ENCODE measurements around the gene CD300A.

CD300A gene

DNA sequence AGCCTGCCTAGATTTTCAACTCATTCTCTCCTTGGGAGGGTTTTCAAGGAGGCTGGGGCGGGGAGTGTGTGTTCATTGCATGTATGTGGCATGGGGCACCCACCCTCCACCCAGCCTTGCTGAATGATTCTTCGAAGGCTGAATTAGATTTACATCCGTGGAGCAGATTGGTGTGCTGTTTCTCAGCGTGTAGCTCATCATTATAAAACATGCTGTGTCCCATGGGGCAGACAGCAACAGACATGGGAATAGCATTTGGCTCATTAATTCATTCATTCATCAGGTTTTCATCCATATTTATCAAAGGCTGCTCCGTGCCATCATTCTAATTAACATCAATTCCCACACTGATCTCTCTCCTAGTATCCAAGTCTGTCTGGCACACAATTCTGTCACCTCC, 10.6 kb upstream of the CD300A start:
- DNase-seq: no peak

DNA sequence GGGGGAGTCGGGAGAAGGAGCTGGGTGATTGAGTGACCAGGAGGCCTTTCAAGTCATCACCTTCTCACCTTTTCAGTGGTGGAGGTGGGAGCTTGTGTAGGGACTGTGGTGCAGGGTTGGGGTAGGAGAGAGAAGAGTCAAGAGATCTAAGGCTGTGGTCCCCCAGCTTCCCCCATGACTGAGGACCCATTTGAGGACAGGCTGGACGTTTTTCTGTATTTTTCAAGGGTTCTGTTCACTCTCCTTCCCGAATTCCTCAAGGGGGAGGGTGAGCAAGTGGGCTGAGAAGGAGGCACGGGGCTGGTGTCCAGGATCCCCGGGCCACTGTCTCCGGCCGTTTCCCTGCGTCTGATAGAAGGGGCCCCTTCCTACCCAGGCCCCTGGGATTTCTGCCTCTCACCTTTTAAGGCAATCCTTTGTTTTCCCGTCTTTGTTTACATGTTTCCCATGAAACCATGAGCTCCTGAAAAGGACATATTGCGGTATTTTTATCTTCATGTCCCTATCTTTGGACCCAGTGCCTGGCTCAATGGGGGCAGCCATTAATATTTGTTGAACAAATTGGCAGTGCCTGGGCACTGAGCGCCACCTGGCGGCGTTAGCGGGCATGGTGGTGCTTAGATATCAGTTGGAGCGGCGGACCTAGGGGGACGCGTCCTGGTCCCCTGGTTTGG, 9.2 kb upstream of the CD300A start:
- DNase-seq: peak; percentile 83

GRCh38 chr17:74457820-74458166, 8.6 kb upstream of the CD300A start:
- no peak for DNase-seq

GRCh38 chr17:74458835-74459234, 7.6 kb upstream of the CD300A start:
- no peak for DNase-seq

GRCh38 chr17:74459622-74460021, 6.8 kb upstream of the CD300A start:
- no peak for DNase-seq

DNA sequence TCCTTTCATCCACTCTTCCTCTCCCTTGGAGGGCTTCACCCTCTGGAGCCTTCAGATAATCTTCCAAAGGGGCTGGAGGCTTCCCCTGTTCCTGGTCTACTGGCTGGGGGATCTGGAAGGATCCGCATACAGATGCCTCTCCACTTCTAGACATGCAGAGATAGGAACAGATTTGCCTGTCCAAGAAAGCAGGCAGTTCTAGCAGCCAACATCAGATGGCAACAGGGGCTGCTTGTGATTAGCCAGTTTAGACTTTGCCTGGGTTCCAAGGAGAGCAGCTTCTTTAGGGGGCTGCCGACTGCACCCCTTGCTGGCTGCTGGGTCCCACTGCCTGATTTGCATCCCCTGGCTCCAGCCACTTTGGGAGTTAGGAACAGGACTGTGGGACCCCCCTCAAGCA, 6.2 kb upstream of the CD300A start:
- no peak for DNase-seq

DNA sequence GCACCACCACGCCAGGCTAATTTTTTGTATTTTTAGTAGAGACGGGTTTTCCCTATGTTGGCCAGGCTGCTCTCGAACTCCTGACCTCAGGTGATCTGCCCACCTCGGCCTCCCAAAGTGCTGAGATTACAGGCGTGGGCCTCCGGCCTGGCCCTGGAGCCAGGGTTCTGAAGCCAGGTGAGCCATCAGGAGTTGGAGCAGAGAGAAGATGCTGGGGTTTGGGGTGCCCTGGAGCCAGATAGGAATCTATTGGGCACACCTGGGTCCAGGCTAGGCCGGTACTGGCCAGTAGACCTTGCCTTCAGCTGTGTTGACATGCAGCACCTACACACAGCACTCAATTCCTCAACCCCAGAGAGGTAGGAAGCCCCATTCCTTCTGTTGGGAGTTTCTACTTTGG, 5.4 kb upstream of the CD300A start:
- DNase-seq: no peak

DNA sequence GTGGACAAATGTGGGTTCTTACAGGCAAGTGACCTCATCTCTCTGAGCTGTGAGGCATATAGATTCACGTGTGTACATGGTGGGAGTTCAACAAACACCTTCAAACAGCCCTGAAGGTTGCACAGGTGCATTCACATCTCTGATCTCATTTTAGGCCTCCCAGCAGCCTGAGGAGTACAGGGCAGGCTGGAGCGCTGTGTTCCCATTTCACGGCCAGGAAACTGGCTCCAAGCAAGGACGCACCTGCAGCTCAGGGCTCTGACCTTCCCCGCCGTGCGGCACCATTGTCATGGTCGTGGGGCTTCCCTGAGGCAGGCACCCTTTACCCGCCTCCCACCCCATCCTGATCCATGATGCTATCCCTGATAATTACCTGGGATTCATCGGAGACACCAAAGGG, 4.8 kb upstream of the CD300A start:
- DNase-seq: no peak

- DNase-seq: no peak
Measured at GRCh38 chr17:74464730-74465377, 1.6 kb upstream of the CD300A start.

GRCh38 chr17:74465378-74466110, 890 bp upstream of the CD300A start:
- no peak for DNase-seq

DNA sequence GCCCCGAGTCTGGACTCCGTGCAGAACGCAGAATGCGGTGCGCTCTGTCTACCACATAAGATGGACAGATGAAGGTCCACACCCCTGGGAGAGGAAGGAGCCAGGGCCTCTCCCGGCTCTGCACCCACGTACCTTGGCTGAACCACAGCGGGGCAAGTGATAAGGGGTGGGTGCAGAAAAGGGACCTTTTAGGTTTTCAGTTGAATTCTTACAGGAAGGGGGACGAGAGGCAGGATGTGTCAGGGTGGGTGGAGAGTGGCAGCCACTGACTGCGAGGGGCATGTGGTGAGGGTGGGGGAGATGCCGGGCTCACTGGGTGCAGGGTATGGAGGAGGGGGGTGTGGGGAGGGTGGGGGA, 372 bp downstream of the CD300A start:
- no peak for DNase-seq

GRCh38 chr17:74467221-74467951, 952 bp downstream of the CD300A start:
- DNase-seq: no peak

- no peak for DNase-seq
Measured at GRCh38 chr17:74471341-74471740, 4.9 kb downstream of the CD300A start.

DNA sequence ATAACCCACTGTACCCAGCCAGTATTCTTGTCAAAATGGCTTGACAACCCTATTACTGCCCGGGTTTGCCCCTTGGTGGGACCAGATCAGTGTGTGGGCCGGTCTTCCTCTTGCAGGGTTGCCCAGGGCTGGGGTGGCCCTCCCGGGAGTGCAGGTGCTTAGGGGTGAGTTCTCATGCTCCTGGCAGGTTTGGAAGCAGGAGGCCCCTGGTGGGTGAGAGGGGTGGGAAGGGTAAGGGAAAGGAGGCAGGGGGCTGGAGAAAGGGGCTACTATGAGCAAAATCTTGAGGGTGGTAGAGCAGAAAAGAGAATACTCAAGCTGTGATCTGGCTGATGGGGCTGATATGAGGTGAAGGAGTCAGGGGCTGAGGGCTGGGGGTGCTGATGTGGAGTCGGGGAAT, 6.5 kb downstream of the CD300A start:
- no peak for DNase-seq

- DNase-seq: no peak
Measured at GRCh38 chr17:74473294-74473693, 6.9 kb downstream of the CD300A start.

DNA sequence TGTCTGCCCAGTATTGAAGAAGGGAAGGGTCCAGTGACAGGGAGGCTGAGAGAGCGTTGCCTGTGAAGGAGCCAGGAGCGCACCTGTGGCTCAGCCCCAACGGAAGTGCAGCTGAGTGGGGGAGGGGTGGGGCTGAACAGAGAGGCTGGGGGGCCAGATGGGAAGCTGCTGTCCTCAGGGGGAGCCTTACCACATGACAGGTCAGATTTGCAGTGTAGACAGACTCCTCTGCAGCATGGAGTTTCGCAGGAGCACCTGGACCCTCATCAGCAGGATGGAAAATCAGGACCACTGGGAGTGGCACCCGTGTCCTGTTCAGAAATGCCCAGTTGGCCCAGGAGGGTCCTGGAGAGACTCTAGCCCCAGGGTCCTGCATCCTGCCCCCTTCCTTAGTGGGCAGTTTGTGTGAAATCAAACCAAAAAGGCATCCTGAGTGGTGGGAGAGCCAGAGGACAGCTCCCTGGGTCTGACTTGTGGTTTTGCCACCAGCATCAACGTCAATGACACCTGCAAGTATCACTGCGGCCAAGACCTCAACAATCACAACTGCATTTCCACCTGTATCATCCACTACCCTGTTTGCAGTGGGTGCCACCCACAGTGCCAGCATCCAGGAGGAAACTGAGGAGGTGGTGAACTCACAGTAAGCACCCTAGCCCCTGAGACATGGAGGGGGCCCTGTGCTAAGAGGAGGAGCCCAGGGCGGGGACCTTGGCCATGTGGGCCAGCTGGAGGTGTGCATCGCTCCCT, 7.8 kb downstream of the CD300A start:
- DNase-seq: no peak

GRCh38 chr17:74475189-74475588, 8.8 kb downstream of the CD300A start:
- DNase-seq: no peak

GRCh38 chr17:74477411-74477810, 11.0 kb downstream of the CD300A start:
- DNase-seq: no peak

DNA sequence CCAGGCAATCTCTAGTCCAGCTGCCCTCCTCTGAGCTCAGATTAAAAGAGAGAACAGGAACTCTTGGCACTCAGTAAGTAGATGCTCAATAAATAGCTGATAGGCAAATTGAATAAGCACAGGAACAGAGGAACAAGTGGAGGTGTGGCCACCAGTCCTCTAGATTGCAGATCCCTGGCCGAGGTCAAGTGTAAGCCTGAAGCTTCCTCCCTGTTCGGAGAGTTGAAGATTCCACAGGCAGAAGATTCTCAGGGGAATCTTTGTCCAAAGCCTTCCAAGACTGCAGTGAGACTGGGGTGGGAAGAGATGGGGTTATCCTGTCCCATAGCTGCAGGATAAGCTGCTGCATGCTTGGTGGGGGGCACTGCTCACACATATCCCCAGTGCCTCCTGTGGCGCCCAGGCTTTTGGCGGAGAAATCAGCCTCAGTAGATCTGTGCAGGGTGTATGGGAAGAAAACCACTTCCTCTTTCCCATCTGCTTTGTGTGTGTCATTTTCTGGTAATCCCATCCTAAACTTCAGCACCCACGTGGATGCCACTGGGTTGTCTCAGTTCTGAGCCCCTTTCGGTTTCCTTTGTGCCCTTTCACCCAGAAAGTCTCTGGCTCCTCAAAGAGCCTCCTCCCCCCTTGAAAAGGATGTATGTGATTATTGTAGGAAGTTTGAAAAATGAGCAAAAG, 12.1 kb downstream of the CD300A start:
- peak; percentile 87 for DNase-seq

GRCh38 chr17:74480290-74480689, 13.9 kb downstream of the CD300A start:
- no peak for DNase-seq

- no peak for DNase-seq
Measured at GRCh38 chr17:74481621-74482020, 15.2 kb downstream of the CD300A start.

DNA sequence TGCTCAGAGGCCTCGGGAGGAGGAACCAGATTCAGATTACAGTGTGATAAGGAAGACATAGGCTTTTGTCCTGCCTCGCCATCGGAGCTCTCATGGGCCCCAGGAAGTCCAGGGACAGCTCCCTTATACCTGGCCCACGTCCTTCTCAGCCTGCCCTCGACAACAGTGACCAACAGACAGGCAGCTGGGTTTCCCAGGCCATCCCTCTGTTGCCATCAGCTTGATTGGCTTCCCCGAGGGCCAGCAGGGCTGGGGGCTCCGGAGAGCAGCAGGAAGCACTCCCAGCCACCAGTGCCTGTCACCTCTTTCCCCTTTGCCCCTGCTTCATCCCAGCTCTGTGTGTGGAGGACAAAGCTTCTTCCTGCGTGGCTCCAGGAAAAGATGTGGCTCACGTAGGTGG, 17.6 kb downstream of the CD300A start:
- no peak for DNase-seq

Measured in OCI-M1 (cell line).